HepG2 (cell line): ENCODE measurements around the gene PLSCR1. TPM values are rescaled to one million over a fixed set of nuclear protein-coding genes. Genes with fewer than 3 reads are reported as not detected.

Experiments used
- GTF2F1 ChIP-seq: fragments of 150-350 bp; IDR thresholded peaks from 2 replicates; pipeline ENCODE4 v1.6.1; 2014; ENCODE audit warnings: low read length
- MXD1 ChIP-seq: sonication (generic); formaldehyde crosslinking; IDR thresholded peaks from 2 replicates; pipeline ENCODE4 v1.4.0; 2020; ENCODE audit warnings: mild to moderate bottlenecking, missing genetic modification reagents
- MXI1 ChIP-seq: IDR thresholded peaks from 3 replicates; pipeline ENCODE4 v1.6.1; 2012; ENCODE audit warnings: low read depth, low read length, inconsistent platforms, borderline replicate concordance
- NFIB ChIP-seq: sonication (generic); formaldehyde crosslinking; IDR thresholded peaks from 2 replicates; pipeline ENCODE4 v1.9.0; 2021; ENCODE audit warnings: missing genetic modification reagents, mild to moderate bottlenecking, borderline replicate concordance
- PLRG1 ChIP-seq: fragments of 450-650 bp; conservative IDR thresholded peaks from 2 replicates; pipeline ENCODE4 v1.6.1; 2016
- POGZ ChIP-seq: sonication (generic); formaldehyde crosslinking; IDR thresholded peaks from 2 replicates; pipeline ENCODE4 v1.4.0; 2020; ENCODE audit warnings: mild to moderate bottlenecking, missing genetic modification reagents
- PRDM15 ChIP-seq: sonication (generic); formaldehyde crosslinking; IDR thresholded peaks from 2 replicates; pipeline ENCODE4 v1.4.0; 2020; ENCODE audit warnings: missing genetic modification reagents
- REST ChIP-seq, 2 experiments: IDR thresholded peaks; 2 replicates each; pipeline ENCODE4 v1.6.1; 2011 to 2012; ENCODE audit warnings: low read length in 2 of 2, borderline replicate concordance in 1 of 2, low read depth in 1 of 2, mild to moderate bottlenecking in 1 of 2, moderate library complexity in 1 of 2
- SNAPC4 ChIP-seq: sonication (generic); formaldehyde crosslinking; IDR thresholded peaks from 2 replicates; pipeline ENCODE4 v1.4.0; 2020; ENCODE audit warnings: mild to moderate bottlenecking, missing genetic modification reagents
- SP1 ChIP-seq, 2 experiments: fragments of 450-650 bp in 1 of 2; sonication (generic) in 1 of 2; formaldehyde crosslinking in 1 of 2; IDR thresholded peaks; 2 replicates each; pipeline versions ENCODE4 v1.4.0 to v1.6.1; 2016 to 2020; ENCODE audit warnings: missing genetic modification reagents in 1 of 2
- ZFP1 ChIP-seq: IDR thresholded peaks from 2 replicates; pipeline ENCODE4 v1.6.1; 2016
- ZNF180 ChIP-seq: sonication (generic); formaldehyde crosslinking; IDR thresholded peaks from 2 replicates; pipeline ENCODE4 v1.4.0; 2020; ENCODE audit warnings: low read depth, missing genetic modification reagents, borderline replicate concordance
- ZNF546 ChIP-seq: sonication (generic); formaldehyde crosslinking; conservative IDR thresholded peaks from 2 replicates; pipeline ENCODE4 v1.8.1; 2023; ENCODE audit warnings: mild to moderate bottlenecking, missing genetic modification reagents
- ZNF549 ChIP-seq: sonication (generic); formaldehyde crosslinking; IDR thresholded peaks from 2 replicates; pipeline ENCODE4 v1.5.0; 2020; ENCODE audit warnings: missing genetic modification reagents
- ZNF780A ChIP-seq: sonication (generic); formaldehyde crosslinking; IDR thresholded peaks from 2 replicates; pipeline ENCODE4 v1.8.0; 2022; ENCODE audit warnings: mild to moderate bottlenecking, missing genetic modification reagents, moderate library complexity
- polyA plus RNA-seq, 8 experiments: library from polyadenylated mRNA; depleted of rRNA in 3 of 8; stranded (reverse) in 7 of 8; unstranded in 1 of 8; fragments of >200 nt; fragmentation: Illumina TruSeq in 4 of 8; extraction: Trizol in 4 of 8; gene quantifications; 2 replicates each; pipeline versions ENCODE4 v1.2.1 to v1.2.3, GENCODE V29; 2011 to 2016; ENCODE audit warnings: low read depth in 4 of 8, missing spikeins in 1 of 8, mixed read lengths in 1 of 8; ENCODE audit not compliant: insufficient read depth in 1 of 8
- total RNA-seq, 5 experiments: library from RNA; depleted of rRNA; stranded (reverse); fragments of >200 nt; fragmentation: Illumina TruSeq; extraction: Trizol; gene quantifications; 2 replicates each; pipeline ENCODE4 v1.2.3, GENCODE V29; 2016; ENCODE audit warnings: low read depth in 1 of 5

The PLSCR1 gene
- total and polyA plus RNA-seq, 2 of the 13 experiments (the other 11 are each of a cell fraction or from before 2014, with no cell fraction given), result 33.8 to 34.1 TPM

- peak; percentile 43 for TF ChIP-seq SNAPC4
- no peak for TF ChIP-seq SP1 (IDR thresholded peaks at IDR 0.05)
- TF ChIP-seq SP1 (CRISPR knock-in tag; IDR thresholded peaks at IDR 0.05), result no peak
- TF ChIP-seq MXI1, result no peak
- no peak for TF ChIP-seq PLRG1
- TF ChIP-seq ZNF780A (CRISPR knock-in tag), result no peak
- TF ChIP-seq ZNF549 (CRISPR knock-in tag), result no peak
- 0 out of 2 replicates have a peak, but pooled peaks have one; percentile 30 for TF ChIP-seq ZNF546 (CRISPR knock-in tag)
- peak in 1 of 2 experiments; percentile 69; a peak in 1 of 4 replicates for TF ChIP-seq REST (IDR thresholded peaks at IDR 0.05; ENCODE audit: borderline replicate concordance in 1 of 2, low read depth in 1 of 2, low read length in 2 of 2)
- peak; percentile 55; the same call in 1 of the 2 replicates for TF ChIP-seq MXD1
- no peak for TF ChIP-seq GTF2F1
- no peak for TF ChIP-seq ZNF180 (CRISPR knock-in tag)
- TF ChIP-seq POGZ, result peak; percentile 76
- 0 out of 2 replicates have a peak, but pooled peaks have one; percentile 26 for TF ChIP-seq PRDM15 (CRISPR knock-in tag)
- no peak for TF ChIP-seq NFIB (CRISPR knock-in tag)
- TF ChIP-seq ZFP1 (CRISPR knock-in tag), result no peak
Measured at GRCh38 chr3:146544002-146544928, at the start of gene PLSCR1 (continued).
